Vagina (tissue), 2 donors: ENCODE results near the gene COL27A1.

Experiments used
- CTCF ChIP-seq, 3 experiments: fragments of 450-650 bp in 2 of 3; fragments of 200-600 bp in 1 of 3; sonication (generic) in 1 of 3; IDR thresholded peaks; one replicate each; pipeline ENCODE4 v1.5.1; 2017 to 2019; ENCODE audit warnings: antibody characterized with exemption in 3 of 3, mild to moderate bottlenecking in 2 of 3, moderate library complexity in 2 of 3
- POLR2A ChIP-seq, 2 donors: fragments of 450-650 bp; IDR thresholded peaks; one replicate each; pipeline ENCODE4 v1.6.1; 2017; ENCODE audit warnings: antibody characterized with exemption in 2 of 2, mild to moderate bottlenecking in 2 of 2, moderate library complexity in 2 of 2
- POLR2AphosphoS5 ChIP-seq, 2 donors: sonication (generic); formaldehyde crosslinking; IDR thresholded peaks; one replicate each; pipeline ENCODE4 v1.9.0; 2017; ENCODE audit warnings: antibody characterized with exemption in 2 of 2, mild to moderate bottlenecking in 2 of 2, low read depth in 1 of 2; ENCODE audit not compliant: insufficient read depth in 1 of 2

DNA sequence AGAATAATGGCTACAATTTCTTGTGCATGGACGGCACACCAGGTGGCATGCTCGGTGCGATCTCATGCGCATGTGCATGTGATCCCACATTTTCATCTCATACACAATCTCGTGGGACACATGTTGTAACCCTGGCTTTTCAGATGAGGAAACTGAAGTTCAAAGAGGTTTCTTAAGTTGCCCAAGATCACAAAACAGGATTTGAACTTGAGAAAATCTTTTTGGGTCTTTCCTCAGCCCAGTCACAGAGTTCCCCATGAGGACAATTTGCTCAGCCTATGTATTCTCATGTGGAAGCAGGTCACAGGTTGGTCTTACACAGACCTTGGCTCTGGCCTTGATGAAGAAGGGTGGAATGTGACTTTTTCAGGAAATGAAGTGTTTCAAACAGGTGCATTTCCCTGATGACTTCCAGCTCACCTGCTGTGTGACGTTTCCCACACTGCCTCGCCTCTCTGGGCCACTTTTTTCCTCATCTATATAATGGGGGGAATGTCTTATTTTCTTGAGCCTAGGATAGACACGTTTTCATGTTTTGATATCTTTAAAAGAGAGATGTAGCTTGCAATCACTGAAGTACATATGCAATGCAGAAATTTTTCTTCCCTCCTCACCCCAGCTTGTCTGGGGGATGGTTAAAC, 160.5 kb downstream of the COL27A1 start:
- TF ChIP-seq CTCF (IDR thresholded peaks at IDR 0.05), result no peak
- no peak for TF ChIP-seq POLR2A (IDR thresholded peaks at IDR 0.05)
- TF ChIP-seq POLR2AphosphoS5 (IDR thresholded peaks at IDR 0.05; ENCODE audit: insufficient read depth in 1 of 2, low read depth in 1 of 2), result no peak
